K562 (cell line): Measurements from ENCODE around the gene SMIM17. TPM values are rescaled to one million over a fixed set of nuclear protein-coding genes. Genes with fewer than 3 reads are reported as not detected.

ENCODE experiments used
- ATAC-seq: fragments of 200-7000 bp; cut with Tn5 transposase; 3 replicates; pipeline ENCODE4 v1.9.1; 2020; ENCODE audit warnings: moderate library complexity
- BruUV-seq: library from RNA; stranded (reverse); fragments of 400-500 nt; replicated peaks from 2 replicates; lab custom pipeline; 2021; lab: Mats Ljungman, UMichigan
- CTCF ChIA-PET: fragments of 300-600 bp; formaldehyde crosslinking; extraction: SDS; loops from one replicate; lab custom pipeline; 2021; ENCODE audit warnings: low intra/inter-chr PET ratio; lab: Yijun Ruan, JAX
- POLR2A ChIA-PET: fragments of 300-600, 350-650 bp; sonication (Branson Sonifier 250); formaldehyde crosslinking; extraction: SDS; loops from one replicate; lab custom pipeline; 2021; ENCODE audit warnings: antibody characterized with exemption, inconsistent platforms; lab: Yijun Ruan, JAX
- DNase-seq, 4 experiments: peaks; one replicate each; pipeline versions ENCODE4 v3.0.0 to v3.0.0-alpha.2; 2011 to 2018; ENCODE audit warnings: low spot score in 3 of 4, mixed read lengths in 3 of 4; ENCODE audit errors: extremely low read depth in 1 of 4
- FAIRE-seq: peaks from 2 replicates; lab custom pipeline; 2011; peaks lifted over from hg19 to GRCh38; lab: Jason Lieb, UNC
- H2AFZ ChIP-seq: 2 replicates; pipeline ENCODE4 v1.6.0; 2011; ENCODE audit warnings: low read depth, low read length, control low read depth, inconsistent platforms
- H3K27ac ChIP-seq: fragments of 200-600 bp; 3 replicates; pipeline ENCODE4 v1.8.0; 2011; ENCODE audit warnings: low read depth, mild to moderate bottlenecking, control low read depth, inconsistent platforms, low read length, moderate library complexity, mixed read lengths; ENCODE audit errors: extremely low read depth
- H3K27me3 ChIP-seq, 2 experiments: fragments of 300-600 bp in 1 of 2; 2 replicates in 1 of 2; 3 replicates in 1 of 2; pipeline versions ENCODE4 v1.6.0 to v1.8.0; 2011; ENCODE audit warnings: inconsistent platforms in 2 of 2, low read length in 2 of 2, mild to moderate bottlenecking in 1 of 2, mixed read lengths in 1 of 2, moderate library complexity in 1 of 2; ENCODE audit not compliant: control insufficient read depth in 2 of 2, insufficient read depth in 2 of 2
- H3K36me3 ChIP-seq: fragments of 300-600 bp; 3 replicates; pipeline ENCODE4 v1.8.0; 2011; ENCODE audit warnings: mild to moderate bottlenecking, low read length, inconsistent platforms; ENCODE audit not compliant: control insufficient read depth, insufficient read depth
- H3K4me1 ChIP-seq, 2 experiments: fragments of 200-600 bp in 1 of 2; replicated peaks in 1 of 2; 2 replicates in 1 of 2; 3 replicates in 1 of 2; pipeline versions ENCODE4 v1.5.1 to v1.8.0; 2011; ENCODE audit warnings: inconsistent platforms in 2 of 2, low read length in 2 of 2, mild to moderate bottlenecking in 1 of 2, mixed read lengths in 1 of 2, moderate library complexity in 1 of 2; ENCODE audit not compliant: control insufficient read depth in 2 of 2, insufficient read depth in 2 of 2
- H3K4me2 ChIP-seq: 2 replicates; pipeline ENCODE4 v1.6.1; 2011; ENCODE audit warnings: low read length, control low read depth, inconsistent platforms, mixed read lengths; ENCODE audit not compliant: insufficient read depth
- H3K4me3 ChIP-seq: fragments of 200-600 bp; sonication (generic), shearing (Covaris generic); 2 replicates; pipeline ENCODE4 v1.5.1; 2016; ENCODE audit warnings: control low read depth, inconsistent platforms
- H3K79me2 ChIP-seq: fragments of 200-600 bp; 3 replicates; pipeline ENCODE4 v1.8.0; 2011; ENCODE audit warnings: low read length, inconsistent platforms; ENCODE audit not compliant: control insufficient read depth, insufficient read depth
- H3K9ac ChIP-seq, 2 experiments: 2 replicates each; pipeline versions ENCODE4 v1.6.0 to v1.6.1; 2011; ENCODE audit warnings: low read depth in 2 of 2, low read length in 2 of 2, control low read depth in 1 of 2, inconsistent platforms in 1 of 2, mild to moderate bottlenecking in 1 of 2, mixed read lengths in 1 of 2; ENCODE audit not compliant: insufficient read depth in 1 of 2
- H3K9me1 ChIP-seq: one replicate; pipeline ENCODE4 v1.6.0; 2011; ENCODE audit warnings: inconsistent platforms, mild to moderate bottlenecking, low read length, moderate library complexity; ENCODE audit not compliant: control insufficient read depth, insufficient read depth
- H3K9me3 ChIP-seq: replicated peaks from 2 replicates; pipeline ENCODE4 v1.5.1; 2011; ENCODE audit warnings: low read depth, low read length, inconsistent platforms; ENCODE audit not compliant: control insufficient read depth, insufficient read depth
- H4K20me1 ChIP-seq: replicated peaks from 2 replicates; pipeline ENCODE4 v1.6.1; 2011; ENCODE audit warnings: low read length, inconsistent platforms, mixed read lengths; ENCODE audit not compliant: control insufficient read depth, insufficient read depth
- ATF3 ChIP-seq, 2 experiments: fragments of 450-650 bp in 1 of 2; sonication (generic) in 1 of 2; formaldehyde crosslinking in 1 of 2; IDR thresholded peaks in 1 of 2; conservative IDR thresholded peaks in 1 of 2; 2 replicates each; pipeline versions ENCODE4 v1.6.1 to v1.8.1; 2016 to 2023; ENCODE audit warnings: mild to moderate bottlenecking in 2 of 2, moderate library complexity in 2 of 2, inconsistent platforms in 1 of 2, missing genetic modification reagents in 1 of 2
- CC2D1A ChIP-seq: fragments of 450-650 bp; IDR thresholded peaks from 2 replicates; pipeline ENCODE4 v1.6.1; 2017; ENCODE audit warnings: mild to moderate bottlenecking
- CHD2 ChIP-seq: IDR thresholded peaks from 2 replicates; pipeline ENCODE4 v1.6.1; 2011; ENCODE audit warnings: low read depth, low read length
- ERF ChIP-seq: fragments of 450-650 bp; formaldehyde crosslinking; IDR thresholded peaks from 2 replicates; pipeline ENCODE4 v1.4.0; 2020; ENCODE audit warnings: mild to moderate bottlenecking, mixed read lengths
- HNRNPH1 ChIP-seq: fragments of 200-400 bp; formaldehyde crosslinking; optimal IDR thresholded peaks from 2 replicates; pipeline ENCODE3; 2017; ENCODE audit warnings: low read depth, mild to moderate bottlenecking, low read length, moderate library complexity
- MTA2 ChIP-seq: fragments of 450-650 bp; IDR thresholded peaks from 2 replicates; pipeline ENCODE4 v1.6.1; 2016; ENCODE audit warnings: low read depth
- NCOA2 ChIP-seq, 2 experiments: fragments of 450-650 bp; IDR thresholded peaks; 2 replicates each; pipeline ENCODE4 v1.6.1; 2018; ENCODE audit warnings: mild to moderate bottlenecking in 2 of 2, moderate library complexity in 1 of 2; ENCODE audit not compliant: partially characterized antibody in 2 of 2
- OTX1 ChIP-seq: fragments of 450-650 bp; formaldehyde crosslinking; IDR thresholded peaks from 2 replicates; pipeline ENCODE4 v1.4.0; 2022; ENCODE audit warnings: mild to moderate bottlenecking
- SETDB1 ChIP-seq: IDR thresholded peaks from one replicate; pipeline ENCODE4 v1.6.1; 2012; ENCODE audit warnings: low read length, control low read depth, inconsistent platforms
- SFPQ ChIP-seq: fragments of 200-400 bp; formaldehyde crosslinking; IDR thresholded peaks from 2 replicates; pipeline ENCODE4 v1.6.1; 2017; ENCODE audit warnings: mild to moderate bottlenecking, low read depth, low read length, moderate library complexity
- SMARCC2 ChIP-seq: fragments of 450-650 bp; IDR thresholded peaks from 2 replicates; pipeline ENCODE4 v1.6.1; 2017; ENCODE audit warnings: antibody characterized with exemption, moderate library complexity, mild to moderate bottlenecking, low read depth
- TGIF2 ChIP-seq: sonication (generic); formaldehyde crosslinking; IDR thresholded peaks from 2 replicates; pipeline ENCODE4 v1.8.1; 2022; ENCODE audit warnings: mild to moderate bottlenecking, missing genetic modification reagents, moderate library complexity
- ZBTB5 ChIP-seq: fragments of 450-650 bp; IDR thresholded peaks from 2 replicates; pipeline ENCODE4 v1.6.1; 2017; ENCODE audit warnings: antibody characterized with exemption
- ZEB2 ChIP-seq: fragments of 450-650 bp; IDR thresholded peaks from 2 replicates; pipeline ENCODE4 v1.6.1; 2016
- ZHX1 ChIP-seq: fragments of 150-350 bp; conservative IDR thresholded peaks from 2 replicates; pipeline ENCODE4 v1.6.1; 2014; ENCODE audit warnings: low read length
- WGBS: fragments of 100-300 bp; shearing (Covaris generic); methylation state at CpG from one replicate; pipeline ENCODE4 v1.1.6; 2016; ENCODE audit warnings: low coverage, mixed read lengths; ENCODE audit not compliant: insufficient coverage; ENCODE audit errors: missing lambda C conversion rate; 5-methylcytosine and 5-hydroxymethylcytosine counted together
- in situ Hi-C: fragments of 300-500 bp; cut with MboI; formaldehyde crosslinking; loops from 4 replicates; pipeline ENCODE4 v1.15.0; 2018; ENCODE audit warnings: inconsistent platforms, mixed read lengths
- intact Hi-C: fragments of 100-400 bp; cut with micrococcal nuclease; formaldehyde crosslinking; loops from 2 replicates; pipeline ENCODE4 v1.14.2; 2022
- polyA plus RNA-seq, 8 experiments: library from polyadenylated mRNA; depleted of rRNA in 4 of 8; stranded (reverse) in 5 of 8; unstranded in 3 of 8; fragments of >200 nt; fragmentation: Nextera tagmentation in 2 of 8; fragmentation: Illumina TruSeq in 1 of 8; extraction: Ambion mirVana in 2 of 8; extraction: Trizol in 1 of 8; gene quantifications; 2 replicates each; pipeline versions ENCODE4 v1.2.1 to v1.2.3, GENCODE V29; 2011 to 2014; ENCODE audit warnings: inconsistent platforms in 1 of 8, missing spikeins in 1 of 8
- total RNA-seq, 7 experiments: library from RNA; depleted of rRNA in 6 of 7; stranded (reverse); fragments of >200 nt in 6 of 7; fragmentation: Illumina TruSeq in 2 of 7; extraction: Trizol in 2 of 7; gene quantifications; 2 replicates each; pipeline versions ENCODE4 v1.2.1 to v1.2.3, GENCODE V29; 2011 to 2021; ENCODE audit warnings: low replicate concordance in 1 of 7

The SMIM17 gene
- total and polyA plus RNA-seq, 9 of the 15 experiments (the other 6 are each of a cell fraction or from before 2014, with no cell fraction given): not detected

- intact Hi-C loops: no loop called here
- Histone ChIP-seq H3K9me1 (no peaks in the 10 kb centered on the region), H2AFZ (no peak overlapping the region), H3K27ac (no peak overlapping the region), H4K20me1 (no peaks in the 10 kb centered on the region), H3K27me3 (no peaks in the 10 kb centered on the region), H3K79me2 (no peaks in the 10 kb centered on the region), H3K36me3 (no peaks in the 10 kb centered on the region), H3K9ac (no peak overlapping the region), H3K4me2 (no peak overlapping the region), H3K9me3 (no peaks in the 10 kb centered on the region; the same call in 1 of the 2 replicates), H3K4me3 (no peak overlapping the region), H3K4me1 (peaks cover 0 to 4% of the 10 kb centered on the region in 2 experiments; a peak in 1 of 5 replicates)
- 9% methylated on average over 35 of the region's 35 CpGs for WGBS
- CTCF ChIA-PET: no interaction called here
- ATAC-seq (no peak), FAIRE-seq (no peak), DNase-seq (no peak)
- BruUV-seq: no TSS peak
- POLR2A ChIA-PET: no interaction called here
- TF ChIP-seq TGIF2 (CRISPR knock-in tag) (no peak), CC2D1A (no peak), SMARCC2 (no peak), CHD2 (no peak), ZHX1 (no peak), ATF3 (IDR thresholded peaks at IDR 0.05) (no peak), ATF3 (CRISPR knock-in tag; conservative IDR thresholded peaks at IDR 0.05) (no peak), SETDB1 (no peak), SFPQ (no peak), NCOA2 (IDR thresholded peaks at IDR 0.05; ENCODE audit: partially characterized antibody in 2 of 2) (no peak), OTX1 (CRISPR knock-in tag) (no peak), MTA2 (no peak), ZBTB5 (no peak), HNRNPH1 (no peak), ZEB2 (no peak), ERF (CRISPR knock-in tag) (no peak)
- in situ Hi-C loops: no loop called here
Measured at GRCh38 chr19:56670961-56671612, 28.1 kb downstream of the SMIM17 start.
